GM18508 (cell line): ENCODE measurements around the gene ZNF484.

ENCODE experiments used
- ATAC-seq: cut with Tn5 transposase; IDR thresholded peaks from one replicate; pipeline ENCODE4 v1.9.1; 2021; ENCODE audit warnings: moderate number of reproducible peaks; ENCODE audit not compliant: insufficient read depth, unreplicated experiment

Gene ZNF484

DNA sequence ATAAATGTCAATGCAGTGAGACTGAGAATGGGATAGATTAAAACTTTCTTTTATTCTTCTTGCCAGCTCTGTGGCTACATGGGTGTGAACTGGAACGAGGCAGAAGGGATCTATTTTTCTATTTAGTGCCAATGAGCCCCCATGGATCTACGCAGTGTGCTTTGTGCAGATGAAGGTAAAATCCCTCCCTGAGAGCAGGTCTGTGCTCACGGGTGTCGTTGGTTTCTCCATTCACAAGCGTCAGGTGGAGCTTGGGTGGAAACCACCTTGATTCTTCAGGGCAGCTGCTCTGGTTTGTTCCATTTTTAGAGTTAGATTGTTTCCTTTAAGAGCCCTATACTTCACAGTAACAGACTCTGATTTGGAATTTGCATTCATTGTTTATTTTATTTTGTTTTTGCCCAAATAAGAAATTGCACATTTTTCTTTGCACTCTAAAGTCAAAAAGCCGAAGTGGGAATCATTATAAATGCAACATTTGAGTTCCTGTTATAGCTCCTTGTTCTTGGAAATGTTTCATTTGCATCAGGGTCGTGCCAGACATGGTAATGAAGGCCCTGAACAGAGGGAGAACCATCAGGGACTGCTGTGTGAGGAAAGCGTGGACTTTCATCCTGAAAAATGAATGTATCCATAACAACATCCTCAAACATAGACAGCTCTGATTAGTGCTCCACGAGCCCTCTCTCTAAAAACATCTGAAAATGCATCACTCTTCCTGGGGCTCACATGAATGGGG lies 82.1 kb downstream of the ZNF484 start:
- ATAC-seq = no peak
